HG02678 (cell line): ENCODE results near the gene PRKCSH.
A peak's percentile ranks its signal among the peaks of the same experiment; 100 is the strongest.

Experiments used
- ATAC-seq: cut with Tn5 transposase; IDR thresholded peaks from one replicate; pipeline ENCODE4 v1.9.1; 2021; ENCODE audit warnings: mild to moderate bottlenecking, moderate library complexity; ENCODE audit not compliant: unreplicated experiment

PRKCSH gene

GRCh38 chr19:11475861-11476260, 40.4 kb downstream of the PRKCSH start:
- ATAC-seq: no peak

GRCh38 chr19:11478167-11479089, 43.0 kb downstream of the PRKCSH start:
- ATAC-seq: no peak

GRCh38 chr19:11479090-11479897, 43.9 kb downstream of the PRKCSH start:
- ATAC-seq: no peak

GRCh38 chr19:11479898-11480714, 44.7 kb downstream of the PRKCSH start:
- no peak for ATAC-seq

- no peak for ATAC-seq
Observed at GRCh38 chr19:11480715-11481533, 45.5 kb downstream of the PRKCSH start, which contains the start of gene ELAVL3. Gene ELAVL3 (minus strand): TSS chr19:11481046. CDS start chr19:11480608, 438 bp downstream.

- ATAC-seq: peak; percentile 60
Observed at GRCh38 chr19:11481534-11482383, 46.3 kb downstream of the PRKCSH start.

GRCh38 chr19:11482384-11483050, 47.1 kb downstream of the PRKCSH start:
- ATAC-seq: peak; percentile 68

- no peak for ATAC-seq
Observed at GRCh38 chr19:11483366-11484111, 48.1 kb downstream of the PRKCSH start.

GRCh38 chr19:11485245-11485837, 49.9 kb downstream of the PRKCSH start:
- no peak for ATAC-seq

GRCh38 chr19:11486661-11487503, 51.4 kb downstream of the PRKCSH start:
- ATAC-seq: no peak

- ATAC-seq: no peak
Observed at GRCh38 chr19:11489378-11489777, 53.9 kb downstream of the PRKCSH start.

GRCh38 chr19:11494634-11495285, 59.3 kb downstream of the PRKCSH start:
- no peak for ATAC-seq

- ATAC-seq: no peak
Observed at GRCh38 chr19:11495481-11495880, 60.0 kb downstream of the PRKCSH start.

- ATAC-seq: no peak
Observed at GRCh38 chr19:11495885-11496284, 60.5 kb downstream of the PRKCSH start.

- ATAC-seq: no peak
Observed at GRCh38 chr19:11496391-11497163, 61.1 kb downstream of the PRKCSH start.
